Measurements from ENCODE around the gene NREP.

DNA sequence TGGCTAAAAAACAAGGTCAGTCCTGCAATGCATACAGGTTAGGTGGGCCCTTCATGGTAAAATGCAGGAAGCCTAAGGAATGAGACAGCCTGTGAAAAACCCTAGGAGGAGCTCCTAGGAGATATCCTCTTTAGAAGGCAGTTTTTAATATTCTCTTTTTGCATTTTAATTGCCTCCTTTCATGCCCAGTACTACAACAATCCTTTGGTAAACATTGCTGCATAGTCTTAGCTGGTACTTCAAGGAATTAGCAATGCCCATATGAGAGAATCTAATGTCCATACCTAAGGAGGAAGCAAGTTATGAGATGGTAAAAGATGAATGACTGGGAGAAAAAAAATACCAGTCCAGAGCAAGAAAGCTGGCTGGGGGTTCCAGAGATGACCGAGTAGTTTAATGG lies 61.0 kb downstream of the NREP start:
- TF ChIP-seq, protein P1, sequence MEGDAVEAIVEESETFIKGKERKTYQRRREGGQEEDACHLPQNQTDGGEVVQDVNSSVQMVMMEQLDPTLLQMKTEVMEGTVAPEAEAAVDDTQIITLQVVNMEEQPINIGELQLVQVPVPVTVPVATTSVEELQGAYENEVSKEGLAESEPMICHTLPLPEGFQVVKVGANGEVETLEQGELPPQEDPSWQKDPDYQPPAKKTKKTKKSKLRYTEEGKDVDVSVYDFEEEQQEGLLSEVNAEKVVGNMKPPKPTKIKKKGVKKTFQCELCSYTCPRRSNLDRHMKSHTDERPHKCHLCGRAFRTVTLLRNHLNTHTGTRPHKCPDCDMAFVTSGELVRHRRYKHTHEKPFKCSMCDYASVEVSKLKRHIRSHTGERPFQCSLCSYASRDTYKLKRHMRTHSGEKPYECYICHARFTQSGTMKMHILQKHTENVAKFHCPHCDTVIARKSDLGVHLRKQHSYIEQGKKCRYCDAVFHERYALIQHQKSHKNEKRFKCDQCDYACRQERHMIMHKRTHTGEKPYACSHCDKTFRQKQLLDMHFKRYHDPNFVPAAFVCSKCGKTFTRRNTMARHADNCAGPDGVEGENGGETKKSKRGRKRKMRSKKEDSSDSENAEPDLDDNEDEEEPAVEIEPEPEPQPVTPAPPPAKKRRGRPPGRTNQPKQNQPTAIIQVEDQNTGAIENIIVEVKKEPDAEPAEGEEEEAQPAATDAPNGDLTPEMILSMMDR (IDR thresholded peaks at IDR 0.05 in 2 of 3, conservative IDR thresholded peaks at IDR 0.05 in 1 of 3; ENCODE audit: borderline replicate concordance in 1 of 3, insufficient read depth in 1 of 3, low read depth in 2 of 3, low read length in 2 of 3): no peak
- TF ChIP-seq POLR2A (IDR thresholded peaks at IDR 0.05; ENCODE audit: borderline replicate concordance, extremely low read depth, insufficient read depth, insufficient read length) (no peak), EZH2 (IDR thresholded peaks at IDR 0.05) (no peak)
